Prostate gland (tissue), 2 donors: ENCODE results near the gene CNTLN.

ENCODE experiments used
- POLR2A ChIP-seq: fragments of 450-650 bp; IDR thresholded peaks from one replicate; pipeline ENCODE4 v1.6.1; 2016; ENCODE audit warnings: antibody characterized with exemption, mild to moderate bottlenecking
- TF ChIP-seq, protein P1 (sequence below), 4 experiments: fragments of 200-600 bp in 2 of 4; fragments of 450-650 bp in 2 of 4; sonication (generic) in 2 of 4; IDR thresholded peaks; 1 replicate in 3 of 4; 2 replicates in 1 of 4; pipeline ENCODE4 v1.5.1; 2016 to 2019; ENCODE audit warnings: antibody characterized with exemption in 4 of 4, mild to moderate bottlenecking in 2 of 4, moderate library complexity in 2 of 4

DNA sequence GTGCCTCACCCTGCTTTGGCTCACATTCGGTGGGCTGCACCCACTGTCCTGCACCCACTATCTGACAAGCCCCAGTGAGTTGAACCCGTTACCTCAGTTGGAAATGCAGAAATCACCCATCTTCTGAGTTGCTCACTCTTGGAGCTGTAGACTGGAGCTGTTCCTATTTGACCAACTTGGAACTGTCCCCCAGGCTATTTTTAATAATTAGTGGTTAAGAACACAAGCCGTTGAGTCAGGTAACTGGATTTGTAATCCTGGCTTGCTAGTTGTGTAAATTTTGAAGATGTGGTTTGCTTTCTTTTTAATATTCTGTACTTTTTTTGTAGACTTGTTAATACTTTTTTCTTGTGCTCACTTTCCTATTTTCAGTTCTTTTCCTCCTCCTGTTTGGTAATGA lies 81.2 kb downstream of the CNTLN start:
- TF ChIP-seq POLR2A = no peak
- TF ChIP-seq, protein P1, sequence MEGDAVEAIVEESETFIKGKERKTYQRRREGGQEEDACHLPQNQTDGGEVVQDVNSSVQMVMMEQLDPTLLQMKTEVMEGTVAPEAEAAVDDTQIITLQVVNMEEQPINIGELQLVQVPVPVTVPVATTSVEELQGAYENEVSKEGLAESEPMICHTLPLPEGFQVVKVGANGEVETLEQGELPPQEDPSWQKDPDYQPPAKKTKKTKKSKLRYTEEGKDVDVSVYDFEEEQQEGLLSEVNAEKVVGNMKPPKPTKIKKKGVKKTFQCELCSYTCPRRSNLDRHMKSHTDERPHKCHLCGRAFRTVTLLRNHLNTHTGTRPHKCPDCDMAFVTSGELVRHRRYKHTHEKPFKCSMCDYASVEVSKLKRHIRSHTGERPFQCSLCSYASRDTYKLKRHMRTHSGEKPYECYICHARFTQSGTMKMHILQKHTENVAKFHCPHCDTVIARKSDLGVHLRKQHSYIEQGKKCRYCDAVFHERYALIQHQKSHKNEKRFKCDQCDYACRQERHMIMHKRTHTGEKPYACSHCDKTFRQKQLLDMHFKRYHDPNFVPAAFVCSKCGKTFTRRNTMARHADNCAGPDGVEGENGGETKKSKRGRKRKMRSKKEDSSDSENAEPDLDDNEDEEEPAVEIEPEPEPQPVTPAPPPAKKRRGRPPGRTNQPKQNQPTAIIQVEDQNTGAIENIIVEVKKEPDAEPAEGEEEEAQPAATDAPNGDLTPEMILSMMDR (IDR thresholded peaks at IDR 0.05) = no peak
